IPS-15b (cell line): ENCODE results near the gene ATG4A.

Experiments
- H3K27me3 ChIP-seq: one replicate; pipeline ENCODE4 v1.6.1; 2013; ENCODE audit warnings: low read length; ENCODE audit not compliant: control insufficient read depth, insufficient read depth
- H3K36me3 ChIP-seq: one replicate; pipeline ENCODE4 v1.6.1; 2013; ENCODE audit warnings: low read length; ENCODE audit not compliant: control insufficient read depth, insufficient read depth
- H3K4me1 ChIP-seq: one replicate; pipeline ENCODE4 v1.6.1; 2013; ENCODE audit warnings: mild to moderate bottlenecking, low read length; ENCODE audit not compliant: control insufficient read depth, insufficient read depth
- H3K4me3 ChIP-seq: one replicate; pipeline ENCODE4 v1.5.1; 2013; ENCODE audit warnings: low read depth, low read length
- H3K9ac ChIP-seq: one replicate; pipeline ENCODE4 v1.6.1; 2013; ENCODE audit warnings: low read depth, mild to moderate bottlenecking, low read length
- H3K9me3 ChIP-seq: one replicate; pipeline ENCODE4 v1.6.1; 2013; ENCODE audit warnings: mild to moderate bottlenecking, low read length; ENCODE audit not compliant: control insufficient read depth, insufficient read depth

Gene ATG4A, protein sequence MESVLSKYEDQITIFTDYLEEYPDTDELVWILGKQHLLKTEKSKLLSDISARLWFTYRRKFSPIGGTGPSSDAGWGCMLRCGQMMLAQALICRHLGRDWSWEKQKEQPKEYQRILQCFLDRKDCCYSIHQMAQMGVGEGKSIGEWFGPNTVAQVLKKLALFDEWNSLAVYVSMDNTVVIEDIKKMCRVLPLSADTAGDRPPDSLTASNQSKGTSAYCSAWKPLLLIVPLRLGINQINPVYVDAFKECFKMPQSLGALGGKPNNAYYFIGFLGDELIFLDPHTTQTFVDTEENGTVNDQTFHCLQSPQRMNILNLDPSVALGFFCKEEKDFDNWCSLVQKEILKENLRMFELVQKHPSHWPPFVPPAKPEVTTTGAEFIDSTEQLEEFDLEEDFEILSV

DNA sequence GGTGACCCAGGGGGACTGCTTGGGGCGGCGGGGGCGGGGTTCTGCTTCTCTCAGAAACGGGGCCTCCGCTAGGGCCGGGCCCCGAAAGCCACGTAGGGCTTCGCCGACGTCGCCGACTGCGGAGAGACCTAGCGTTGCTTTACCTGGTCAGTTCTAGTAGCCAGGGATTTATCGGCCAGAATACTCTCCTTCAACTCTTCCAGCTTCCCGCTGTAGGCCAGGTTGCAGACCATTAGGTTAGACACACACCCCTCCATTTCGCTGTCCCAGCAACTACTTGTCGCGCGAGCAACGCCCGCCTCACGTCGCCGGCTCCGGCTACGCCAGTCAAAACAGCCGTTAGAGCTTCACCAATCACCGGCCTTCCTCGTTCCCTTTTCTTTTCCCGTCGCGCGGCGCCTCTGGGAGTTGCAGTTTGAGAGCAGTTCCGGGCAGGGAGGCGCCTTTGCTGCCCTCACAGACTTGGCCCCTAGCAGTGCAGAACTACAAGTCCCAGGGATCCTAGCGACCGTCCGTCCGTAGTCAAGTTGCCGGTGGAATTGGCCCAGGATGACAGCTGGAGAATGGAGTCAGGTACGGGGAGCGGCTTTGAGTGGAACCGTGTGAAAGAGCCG is at the start of gene ATG4A, which contains the start of gene PSMD10:
ATG4A (plus strand) TSS at position 515 of the 614 bp plus-strand sequence; CDS start at position 564, 49 bp downstream.
PSMD10 (minus strand) TSS at position 279 of the 614 bp plus-strand sequence; CDS start at position 257, 22 bp downstream.
- H3K9me3 ChIP-seq = no peaks in the 10 kb centered on the region
- H3K36me3 ChIP-seq = no peaks in the 10 kb centered on the region
- H3K9ac ChIP-seq = peak within 1 kb of the TSS; percentile 87
- H3K27me3 ChIP-seq = no peaks in the 10 kb centered on the region
- peaks cover 5% of the 10 kb centered on the region for H3K4me1 ChIP-seq
- H3K4me3 ChIP-seq = peak within 1 kb of the TSS; percentile 94

DNA sequence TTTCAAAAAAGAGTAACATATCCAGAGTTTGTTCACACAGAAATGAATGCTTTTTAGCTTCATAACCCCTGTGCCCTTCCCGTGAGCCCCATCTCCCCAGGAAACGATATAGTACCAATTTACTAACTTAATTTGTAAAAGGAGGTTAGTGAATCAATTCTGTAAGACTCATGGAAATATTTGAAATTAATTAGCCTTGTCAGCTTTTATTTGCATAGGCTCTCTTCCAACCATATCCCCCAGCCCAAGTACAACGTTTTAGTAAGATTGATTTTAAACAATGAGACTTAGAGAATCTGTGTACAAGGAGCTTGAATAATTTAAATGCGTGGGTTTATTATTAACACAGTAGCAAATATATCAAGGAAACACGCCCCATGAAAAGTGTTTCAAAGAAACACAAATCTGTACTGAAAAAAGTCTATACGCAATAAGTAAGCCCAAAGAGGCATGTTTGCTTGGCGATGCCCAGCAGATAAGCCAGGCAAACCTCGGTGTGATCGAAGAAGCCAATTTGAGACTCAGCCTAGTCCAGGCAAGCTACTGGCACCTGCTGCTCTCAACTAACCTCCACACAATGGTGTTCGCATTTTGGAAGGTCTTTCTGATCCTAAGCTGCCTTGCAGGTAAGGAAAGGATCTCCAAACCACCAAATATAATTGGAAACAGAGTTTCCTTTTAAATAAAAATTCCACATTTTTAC is 46.9 kb upstream of the ATG4A start, which contains the start of gene VSIG1:
VSIG1 (plus strand) TSS at position 512 of the 703 bp plus-strand sequence; CDS start at position 578, 66 bp downstream.
- Histone ChIP-seq H3K36me3 (no peaks in the 10 kb centered on the region), H3K27me3 (no peaks in the 10 kb centered on the region), H3K9me3 (no peaks in the 10 kb centered on the region), H3K4me1 (no peaks in the 10 kb centered on the region), H3K9ac (no peak within 1 kb of the TSS), H3K4me3 (no peak within 1 kb of the TSS)

DNA sequence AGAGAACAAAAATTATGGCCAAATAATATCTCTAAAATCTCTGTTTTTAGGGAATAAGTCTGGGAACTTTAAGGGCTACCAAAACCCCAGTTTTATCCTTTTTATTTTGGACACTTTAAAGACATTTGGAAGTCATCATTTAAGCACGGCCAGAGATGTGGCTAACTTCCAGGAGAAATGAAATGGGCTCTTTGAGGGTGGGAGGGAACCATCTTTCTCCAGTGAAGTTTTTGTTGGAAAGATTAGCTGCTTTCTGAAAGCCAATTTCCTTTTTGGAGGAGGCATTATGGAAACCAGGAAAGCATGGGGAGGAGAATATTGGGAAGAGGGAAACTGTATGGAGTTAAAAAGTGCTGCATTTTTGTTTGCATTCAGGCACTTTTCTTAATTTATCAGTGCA is 41.9 kb upstream of the ATG4A start:
- Histone ChIP-seq H3K27me3 (no peaks in the 10 kb centered on the region), H3K4me1 (no peaks in the 10 kb centered on the region), H3K4me3 (no peak overlapping the region), H3K9me3 (no peaks in the 10 kb centered on the region), H3K9ac (no peak overlapping the region), H3K36me3 (no peaks in the 10 kb centered on the region)

DNA sequence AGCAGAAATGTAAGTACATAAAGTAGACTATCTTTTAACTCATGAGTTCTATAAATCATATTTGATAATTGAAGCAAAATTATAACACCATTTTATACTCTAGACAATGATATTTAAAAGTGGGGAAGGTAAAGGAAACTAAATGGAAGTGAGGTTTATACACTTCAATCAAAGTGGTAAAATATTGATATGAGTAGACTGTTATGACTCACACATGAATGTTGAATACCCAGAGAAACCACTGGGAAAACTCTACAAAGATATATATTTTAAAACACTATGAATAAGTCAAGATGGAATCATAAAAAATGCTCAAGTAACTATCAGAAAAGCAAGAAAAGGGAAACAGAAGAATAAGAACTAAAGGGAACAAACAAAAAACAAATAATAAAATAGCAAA is 38.4 kb upstream of the ATG4A start:
- H3K9ac ChIP-seq = no peak overlapping the region
- H3K9me3 ChIP-seq = no peaks in the 10 kb centered on the region
- H3K27me3 ChIP-seq = no peaks in the 10 kb centered on the region
- no peaks in the 10 kb centered on the region for H3K4me1 ChIP-seq
- H3K4me3 ChIP-seq = no peak overlapping the region
- H3K36me3 ChIP-seq = no peaks in the 10 kb centered on the region

DNA sequence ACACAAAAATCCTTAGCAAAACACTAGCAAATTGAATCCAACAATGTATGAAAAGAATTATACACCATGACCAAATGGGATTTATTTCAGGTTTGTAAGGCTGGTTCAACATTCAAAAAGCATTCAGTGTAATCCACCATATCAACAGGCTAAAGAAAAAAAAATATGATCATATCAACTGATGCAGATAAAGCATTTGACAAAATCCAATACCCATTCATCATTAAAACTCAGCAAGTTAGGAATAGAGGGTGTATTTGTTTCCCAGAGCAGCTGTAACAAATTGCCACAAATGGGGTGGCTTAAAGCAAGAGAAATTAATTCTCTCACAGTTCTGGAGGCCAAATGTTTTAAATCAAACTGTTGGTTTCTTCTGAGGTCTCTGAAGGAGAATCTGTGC is 36.0 kb upstream of the ATG4A start:
- Histone ChIP-seq H3K9ac (no peak overlapping the region), H3K4me3 (no peak overlapping the region), H3K27me3 (no peaks in the 10 kb centered on the region), H3K36me3 (no peaks in the 10 kb centered on the region), H3K4me1 (no peaks in the 10 kb centered on the region), H3K9me3 (no peaks in the 10 kb centered on the region)

DNA sequence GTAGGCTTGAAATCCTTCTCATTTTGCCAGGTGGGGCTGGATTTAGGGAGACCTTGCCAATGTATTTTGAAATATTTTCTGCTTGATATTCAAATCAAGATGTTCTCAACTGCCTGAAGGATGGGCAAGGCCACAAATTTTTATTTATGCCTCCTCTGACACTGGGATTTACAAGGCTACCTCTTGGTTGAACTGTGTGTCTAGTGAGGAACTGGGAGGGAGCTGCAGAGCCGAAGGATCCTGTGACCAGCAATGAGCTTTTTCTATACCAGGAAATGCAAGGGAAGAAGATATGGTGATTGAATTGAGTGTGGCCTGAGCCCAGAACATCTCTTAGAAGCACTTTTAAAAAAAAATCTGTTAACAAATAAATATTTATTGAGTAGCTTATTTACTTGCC is 31.8 kb upstream of the ATG4A start:
- H3K4me3 ChIP-seq = no peak overlapping the region
- no peaks in the 10 kb centered on the region for H3K4me1 ChIP-seq
- no peaks in the 10 kb centered on the region for H3K9me3 ChIP-seq
- no peaks in the 10 kb centered on the region for H3K27me3 ChIP-seq
- H3K9ac ChIP-seq = no peak overlapping the region
- H3K36me3 ChIP-seq = no peaks in the 10 kb centered on the region

DNA sequence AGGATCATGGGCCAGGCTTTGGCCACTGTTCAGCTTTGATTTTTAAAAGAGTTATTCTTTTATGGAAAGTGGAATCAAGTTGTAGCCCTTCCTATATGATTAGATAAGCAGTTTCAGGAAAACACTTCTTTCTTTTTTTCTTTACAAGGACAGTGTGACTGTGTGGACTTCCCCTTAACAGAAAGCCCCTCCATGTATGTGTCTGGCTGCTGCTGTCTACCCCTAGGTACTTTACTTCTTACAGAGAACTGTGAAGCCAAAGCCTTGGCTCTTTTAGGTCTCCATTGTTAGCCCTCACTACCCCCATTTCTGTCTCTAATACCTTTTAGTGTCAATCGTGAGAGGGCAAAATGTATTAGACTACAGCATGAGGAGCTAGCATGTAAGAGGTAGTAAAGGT is 27.6 kb upstream of the ATG4A start:
- no peaks in the 10 kb centered on the region for H3K36me3 ChIP-seq
- H3K9ac ChIP-seq = no peak overlapping the region
- H3K9me3 ChIP-seq = no peaks in the 10 kb centered on the region
- no peaks in the 10 kb centered on the region for H3K27me3 ChIP-seq
- H3K4me1 ChIP-seq = peaks cover 6% of the 10 kb centered on the region
- H3K4me3 ChIP-seq = no peak overlapping the region

DNA sequence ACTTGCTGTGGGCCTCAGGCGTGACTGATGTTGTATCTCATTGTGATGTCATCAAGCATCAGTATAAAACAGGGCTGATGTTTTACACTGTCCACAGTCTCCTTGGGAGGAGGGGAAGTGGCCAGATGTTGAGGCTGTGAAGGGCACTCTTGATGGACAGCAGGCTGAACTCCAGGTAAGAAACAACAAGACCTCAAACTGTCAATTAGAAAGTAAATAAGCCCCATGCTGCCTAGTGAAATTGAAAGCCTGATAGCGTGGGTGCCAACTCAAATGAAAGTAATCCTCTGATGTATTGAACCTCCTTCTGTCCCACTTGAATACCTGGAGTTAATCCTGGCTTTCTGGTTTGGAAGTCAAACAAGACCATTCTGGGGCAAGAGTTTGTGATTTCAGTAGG is 27.0 kb upstream of the ATG4A start:
- Histone ChIP-seq H3K27me3 (no peaks in the 10 kb centered on the region), H3K36me3 (no peaks in the 10 kb centered on the region), H3K4me1 (peaks cover 6% of the 10 kb centered on the region)

DNA sequence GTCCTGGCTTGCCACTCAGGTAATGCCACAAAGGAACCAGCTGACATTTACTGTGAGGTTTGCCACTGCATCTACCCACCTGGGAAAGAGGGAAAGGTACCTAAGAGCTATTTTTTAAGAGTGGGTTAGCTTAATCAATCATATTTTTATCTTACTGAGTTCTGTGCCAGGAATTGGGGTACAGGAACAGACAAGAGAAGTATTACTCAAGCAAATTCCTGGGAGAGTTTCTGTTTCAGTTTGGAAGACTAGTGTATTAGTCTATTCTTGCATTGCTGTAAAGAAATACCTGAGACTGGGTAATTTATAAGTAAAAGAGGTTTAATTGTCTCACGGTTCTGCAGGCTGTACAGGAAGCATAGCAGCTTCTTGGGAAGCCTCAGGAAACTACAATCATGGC is 23.5 kb upstream of the ATG4A start:
- H3K27me3 ChIP-seq = no peaks in the 10 kb centered on the region
- H3K4me3 ChIP-seq = no peak overlapping the region

More for the DNA sequence above, 27.0 kb upstream of the ATG4A start:
- Histone ChIP-seq H3K4me3 (no peak overlapping the region), H3K9me3 (no peaks in the 10 kb centered on the region), H3K9ac (no peak overlapping the region)

DNA sequence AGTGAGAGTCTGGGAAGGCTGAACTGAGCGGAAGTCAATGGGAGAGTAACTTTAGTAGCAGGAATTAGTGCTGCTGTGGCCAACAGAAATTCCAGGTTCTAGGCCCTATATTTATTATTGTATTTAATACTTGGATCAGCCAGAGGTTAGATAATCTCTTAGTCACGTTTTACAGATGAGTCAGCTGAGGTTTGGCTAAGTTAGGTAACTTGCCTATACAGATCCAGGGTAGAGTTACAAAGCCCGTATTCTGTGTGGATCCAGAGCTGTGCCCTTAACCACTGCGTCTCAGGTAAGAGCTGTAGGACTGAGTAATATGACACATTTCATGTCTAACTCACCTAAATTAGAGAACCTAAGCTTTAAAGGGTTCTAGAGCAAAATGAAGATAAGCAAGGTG is 20.7 kb upstream of the ATG4A start:
- no peak overlapping the region for H3K9ac ChIP-seq
- peaks cover 6% of the 10 kb centered on the region for H3K4me1 ChIP-seq
- H3K9me3 ChIP-seq = no peaks in the 10 kb centered on the region
- no peaks in the 10 kb centered on the region for H3K36me3 ChIP-seq
- H3K4me3 ChIP-seq = no peak overlapping the region
- no peaks in the 10 kb centered on the region for H3K27me3 ChIP-seq

More for the DNA sequence above, 23.5 kb upstream of the ATG4A start:
- Histone ChIP-seq H3K36me3 (no peaks in the 10 kb centered on the region), H3K9me3 (no peaks in the 10 kb centered on the region), H3K4me1 (peaks cover 6% of the 10 kb centered on the region), H3K9ac (no peak overlapping the region)

DNA sequence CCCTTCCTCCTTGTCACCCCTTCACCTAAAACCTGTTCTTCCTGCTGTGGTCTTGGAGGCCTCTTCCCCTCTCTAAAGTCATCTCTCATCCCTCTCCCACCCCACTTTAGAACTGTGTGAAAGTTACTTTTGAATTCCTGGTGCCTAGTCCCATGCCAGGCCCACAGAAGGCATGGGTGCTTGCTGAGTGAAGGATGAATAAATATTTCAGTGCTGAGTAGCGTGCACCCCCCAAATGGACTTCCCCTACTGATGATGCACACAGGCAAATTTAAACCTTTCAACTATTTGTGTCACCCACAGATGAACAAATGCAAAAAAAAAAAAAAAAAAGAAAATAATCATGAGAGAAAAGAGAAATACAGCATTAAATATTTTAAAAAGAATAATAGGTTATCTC is 20.0 kb upstream of the ATG4A start:
- Histone ChIP-seq H3K9ac (no peak overlapping the region), H3K9me3 (no peaks in the 10 kb centered on the region), H3K36me3 (no peaks in the 10 kb centered on the region), H3K4me3 (no peak overlapping the region), H3K27me3 (no peaks in the 10 kb centered on the region), H3K4me1 (peaks cover 4% of the 10 kb centered on the region)
